Measurements from ENCODE around the gene R3HDM2. TPM values are rescaled to one million over a fixed set of nuclear protein-coding genes. Genes with fewer than 3 reads are reported as not detected.

R3HDM2 gene
- total RNA-seq, 1 experiment from 2014 or later, result 16.6 TPM

- no peak for DNase-seq (ENCODE audit: low read depth)
Measured at GRCh38 chr12:57241402-57242310, 189.2 kb downstream of the R3HDM2 start.

GRCh38 chr12:57240926-57241401 is 189.9 kb downstream of the R3HDM2 start:
- no peak for DNase-seq (ENCODE audit: low read depth)

GRCh38 chr12:57240066-57240921 is 190.5 kb downstream of the R3HDM2 start:
- peak; percentile 60 for DNase-seq (ENCODE audit: low read depth)

GRCh38 chr12:57239587-57240065 is 191.2 kb downstream of the R3HDM2 start:
- DNase-seq (ENCODE audit: low read depth), result no peak

GRCh38 chr12:57238854-57239554 is 191.8 kb downstream of the R3HDM2 start:
- DNase-seq (ENCODE audit: low read depth), result peak; percentile 81

- no peak for DNase-seq (ENCODE audit: low read depth)
Measured at GRCh38 chr12:57237932-57238853, 192.7 kb downstream of the R3HDM2 start.

GRCh38 chr12:57237596-57237931 is 193.3 kb downstream of the R3HDM2 start:
- DNase-seq (ENCODE audit: low read depth), result no peak

GRCh38 chr12:57236925-57237595 is 193.8 kb downstream of the R3HDM2 start:
- DNase-seq (ENCODE audit: low read depth), result no peak

- no peak for DNase-seq (ENCODE audit: low read depth)
Measured at GRCh38 chr12:57236201-57236924, 194.5 kb downstream of the R3HDM2 start.

- DNase-seq (ENCODE audit: low read depth), result no peak
Measured at GRCh38 chr12:57235728-57236131, 195.1 kb downstream of the R3HDM2 start.

GRCh38 chr12:57235017-57235727 is 195.7 kb downstream of the R3HDM2 start:
- DNase-seq (ENCODE audit: low read depth), result no peak

GRCh38 chr12:57234571-57235016 is 196.2 kb downstream of the R3HDM2 start:
- no peak for DNase-seq (ENCODE audit: low read depth)

GRCh38 chr12:57234233-57234570 is 196.6 kb downstream of the R3HDM2 start:
- DNase-seq (ENCODE audit: low read depth), result no peak

- DNase-seq (ENCODE audit: low read depth), result no peak
Measured at GRCh38 chr12:57233357-57234232, 197.2 kb downstream of the R3HDM2 start.

GRCh38 chr12:57232156-57232756 is 198.6 kb downstream of the R3HDM2 start:
- no peak for DNase-seq (ENCODE audit: low read depth)

GRCh38 chr12:57231276-57232021 is 199.4 kb downstream of the R3HDM2 start:
- DNase-seq (ENCODE audit: low read depth), result no peak

All from LHCN-M2 (cell line).